ENCODE results near the gene PTPN3.

PTPN3 gene

GRCh38 chr9:109497226-109498153, 617 bp downstream of the PTPN3 start:
- FAIRE-seq (no peak), DNase-seq (ENCODE audit: insufficient read length, low spot score) (peak; percentile 84)
- TF ChIP-seq POLR2A (IDR thresholded peaks at IDR 0.05; ENCODE audit: low read depth, low read length), result no peak

GRCh38 chr9:109496841-109497225, 1.3 kb downstream of the PTPN3 start:
- DNase-seq (ENCODE audit: insufficient read length, low spot score) (no peak), FAIRE-seq (no peak)
- TF ChIP-seq POLR2A (IDR thresholded peaks at IDR 0.05; ENCODE audit: low read depth, low read length), result no peak

DNA sequence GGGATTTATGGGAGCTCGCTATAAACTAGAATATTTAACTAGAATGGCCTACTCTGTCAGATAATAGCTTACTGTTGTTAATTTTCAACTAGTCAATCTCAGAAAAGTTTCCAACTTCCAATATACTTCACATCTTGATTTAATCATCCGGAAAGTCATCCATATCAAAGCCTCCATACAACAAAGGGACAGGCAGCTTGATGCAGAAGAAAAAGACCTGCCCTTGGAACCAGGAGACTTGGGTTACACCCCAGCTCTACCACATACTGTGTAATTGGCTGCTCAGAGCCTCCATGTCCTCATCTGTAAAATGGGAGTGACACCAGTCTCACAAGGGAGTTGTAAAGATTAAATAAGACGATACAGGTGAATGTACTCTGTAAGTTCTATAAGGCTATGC, 1.9 kb downstream of the PTPN3 start:
- FAIRE-seq (no peak), DNase-seq (ENCODE audit: insufficient read length, low spot score) (no peak)
- TF ChIP-seq POLR2A (IDR thresholded peaks at IDR 0.05; ENCODE audit: low read depth, low read length), result no peak

DNA sequence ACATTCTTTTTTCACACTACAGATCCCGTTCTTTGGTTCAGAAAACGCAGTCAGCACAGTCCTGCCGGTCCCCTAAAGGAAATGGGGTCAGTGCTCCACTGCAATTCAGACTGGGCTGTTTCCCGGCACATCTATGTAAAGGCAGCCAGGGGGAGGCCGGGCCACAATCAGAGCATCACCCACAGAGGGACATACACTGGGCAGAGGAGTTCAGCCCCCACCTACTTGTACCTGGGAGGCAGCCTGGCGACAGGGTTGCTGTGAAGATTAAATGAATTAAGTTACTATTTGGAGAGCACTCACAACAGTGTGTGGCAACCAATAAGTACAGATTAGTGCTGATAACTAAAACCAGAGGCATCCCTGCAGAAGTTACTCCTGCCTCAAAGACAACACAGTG, 4.5 kb downstream of the PTPN3 start:
- DNase-seq (ENCODE audit: insufficient read length, low spot score) (no peak), FAIRE-seq (no peak)
- no peak for TF ChIP-seq POLR2A (IDR thresholded peaks at IDR 0.05; ENCODE audit: low read depth, low read length)

DNA sequence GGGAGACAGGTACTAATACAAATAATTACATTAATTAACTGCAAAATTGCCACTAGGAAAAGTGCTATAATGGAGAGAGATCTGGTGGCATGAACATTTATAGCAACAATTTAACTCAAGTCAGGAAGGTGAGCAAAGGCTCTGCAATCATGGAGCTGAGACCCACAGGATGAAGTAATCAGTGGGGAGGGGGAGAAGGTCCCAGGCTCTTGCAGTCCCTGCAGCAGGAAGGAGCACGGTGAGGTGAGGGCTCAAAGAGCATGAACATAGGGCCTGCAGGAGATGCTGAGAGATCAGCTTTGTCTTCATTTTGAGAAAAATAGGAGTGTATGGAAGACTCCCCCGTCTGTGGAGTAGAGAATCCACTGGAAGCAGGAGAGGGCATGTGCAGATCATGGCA, 6.5 kb downstream of the PTPN3 start:
- TF ChIP-seq POLR2A (IDR thresholded peaks at IDR 0.05; ENCODE audit: low read depth, low read length), result no peak
- FAIRE-seq (no peak), DNase-seq (ENCODE audit: insufficient read length, low spot score) (no peak)

DNA sequence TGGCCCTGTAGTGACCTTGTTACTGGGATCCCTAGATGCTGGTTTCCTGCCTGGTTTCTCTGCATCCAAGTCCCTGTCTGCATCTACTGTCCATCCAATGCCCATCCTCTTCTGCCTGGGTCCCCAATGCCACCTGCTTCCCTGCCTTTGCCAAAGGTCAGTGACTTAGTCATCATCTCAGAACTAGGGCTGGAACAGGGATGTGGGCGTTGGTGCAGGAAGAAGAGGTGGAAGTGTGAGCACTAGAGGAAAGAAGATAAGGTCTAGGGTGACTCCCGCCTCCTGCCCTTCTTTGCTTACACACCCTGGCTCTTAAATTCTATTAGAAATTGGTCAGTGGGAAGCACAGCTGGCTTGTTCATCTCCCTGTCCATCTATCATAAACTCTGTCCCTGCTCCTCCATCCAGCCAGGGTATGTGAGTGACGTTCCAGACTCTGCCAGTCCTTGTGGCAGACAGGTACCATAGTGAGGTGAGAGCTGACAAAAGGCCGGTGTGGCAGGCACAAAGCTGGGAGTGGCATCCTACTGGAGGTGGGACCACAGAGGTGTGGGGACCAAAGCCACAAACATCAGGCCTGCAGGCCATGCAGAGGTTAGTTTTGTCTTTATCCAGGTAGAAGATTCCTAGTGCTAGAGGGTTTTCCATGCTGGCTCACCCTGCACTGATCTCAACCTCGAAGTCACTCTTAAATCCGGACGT, 9.2 kb downstream of the PTPN3 start:
- DNase-seq (ENCODE audit: insufficient read length, low spot score), result no peak
- no peak for FAIRE-seq
- TF ChIP-seq POLR2A (IDR thresholded peaks at IDR 0.05; ENCODE audit: low read depth, low read length), result no peak

DNA sequence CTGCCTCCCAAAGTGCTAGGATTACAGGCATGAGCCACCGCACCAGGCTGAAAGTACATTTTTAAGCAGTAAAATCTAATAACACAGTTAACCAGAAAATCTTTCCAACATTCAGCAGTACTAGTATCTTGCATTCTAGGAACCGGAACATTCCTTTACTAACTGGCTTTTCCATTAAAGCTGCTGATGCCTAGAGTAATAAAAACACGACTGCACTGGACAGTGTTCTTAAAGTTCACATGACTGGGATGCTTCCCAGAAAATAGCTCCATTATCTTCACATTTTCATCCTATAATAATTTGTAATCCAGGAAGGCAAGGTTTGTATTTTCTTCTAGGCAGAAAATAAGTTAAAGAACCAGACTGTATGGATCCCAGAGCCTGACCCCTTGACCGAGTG, 9.8 kb downstream of the PTPN3 start:
- FAIRE-seq (no peak), DNase-seq (ENCODE audit: insufficient read length, low spot score) (no peak)
- no peak for TF ChIP-seq POLR2A (IDR thresholded peaks at IDR 0.05; ENCODE audit: low read depth, low read length)

DNA sequence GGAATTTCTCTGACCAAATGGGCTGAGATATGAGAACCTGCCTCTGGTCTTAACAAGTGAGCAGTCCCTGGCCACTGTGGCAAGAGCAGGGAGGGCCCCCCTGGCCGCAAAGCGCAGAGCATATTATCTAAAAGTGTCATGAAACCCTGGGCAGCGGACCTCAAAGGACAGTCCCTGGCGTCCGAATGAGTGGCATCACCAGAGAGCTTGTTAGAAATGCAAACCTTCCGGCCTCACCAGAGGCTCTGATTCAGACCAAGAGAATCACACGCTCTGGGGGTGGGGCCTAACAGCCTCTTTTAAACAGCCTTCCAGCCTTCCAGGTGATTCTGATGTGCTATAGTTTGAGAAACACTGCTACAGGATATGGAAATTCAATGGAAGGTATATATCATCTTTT, 10.9 kb downstream of the PTPN3 start:
- FAIRE-seq (no peak), DNase-seq (ENCODE audit: insufficient read length, low spot score) (no peak)
- TF ChIP-seq POLR2A (IDR thresholded peaks at IDR 0.05; ENCODE audit: low read depth, low read length), result no peak

DNA sequence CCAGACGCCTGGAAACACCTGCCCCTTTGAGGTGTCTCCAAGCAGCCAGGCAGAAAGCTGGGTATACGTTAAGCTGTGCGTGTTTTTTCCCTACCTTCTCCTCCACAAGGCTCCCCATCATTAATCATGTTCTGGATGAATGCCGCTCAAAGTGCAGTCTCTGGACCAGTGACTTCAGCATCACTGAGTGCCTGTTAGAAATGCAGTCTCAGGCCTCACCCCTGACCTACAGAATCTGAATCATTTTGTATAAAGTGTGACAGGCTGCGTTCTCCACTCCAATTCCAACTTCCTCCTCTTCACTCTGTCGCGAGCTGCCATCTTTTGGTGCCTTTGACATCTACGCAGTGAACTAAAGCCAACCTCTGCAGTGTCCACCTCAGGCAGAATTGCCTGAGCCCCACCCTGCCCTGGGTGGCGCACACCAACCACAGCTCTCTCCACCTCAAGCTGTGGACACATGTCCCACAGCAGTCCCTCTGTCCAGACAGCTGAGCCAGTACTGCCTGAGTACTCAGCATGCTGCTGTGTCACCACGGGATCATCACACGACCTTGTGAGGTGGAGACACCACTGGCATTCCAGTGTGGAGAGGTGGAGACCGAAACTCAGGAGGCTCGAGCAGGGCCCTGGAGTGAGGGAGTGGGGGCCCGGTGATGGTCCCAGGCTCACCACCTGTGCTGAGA, 14.2 kb downstream of the PTPN3 start:
- no peak for DNase-seq (ENCODE audit: insufficient read length, low spot score)
- TF ChIP-seq POLR2A (IDR thresholded peaks at IDR 0.05; ENCODE audit: low read depth, low read length), result no peak
- no peak for FAIRE-seq

DNA sequence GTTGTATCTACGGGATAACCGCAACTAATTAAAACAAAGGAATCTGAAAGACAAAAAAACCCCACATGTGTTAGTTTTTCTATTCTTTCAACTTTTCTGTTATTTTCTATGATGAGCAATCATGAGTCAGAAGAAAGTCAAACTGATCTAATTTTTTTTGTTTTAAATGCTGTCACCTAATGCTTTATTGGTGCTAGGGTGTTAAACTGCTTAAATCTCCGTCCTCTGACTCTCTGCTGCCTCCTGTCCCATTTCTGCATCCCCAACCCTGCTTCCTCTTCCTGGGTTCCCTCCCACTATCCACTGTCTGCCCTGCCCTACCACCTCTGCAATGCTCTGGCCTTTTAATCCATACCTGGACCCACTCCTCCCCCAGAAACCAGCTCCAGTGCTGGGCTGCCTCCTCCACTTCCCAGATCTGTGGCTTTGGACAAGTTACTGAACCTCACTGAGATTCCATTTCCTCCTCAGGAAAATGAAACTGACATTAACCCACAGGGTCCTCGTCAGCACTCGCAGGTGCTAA, 15.7 kb downstream of the PTPN3 start:
- TF ChIP-seq POLR2A (IDR thresholded peaks at IDR 0.05; ENCODE audit: low read depth, low read length), result no peak
- FAIRE-seq, result no peak
- no peak for DNase-seq (ENCODE audit: insufficient read length, low spot score)

DNA sequence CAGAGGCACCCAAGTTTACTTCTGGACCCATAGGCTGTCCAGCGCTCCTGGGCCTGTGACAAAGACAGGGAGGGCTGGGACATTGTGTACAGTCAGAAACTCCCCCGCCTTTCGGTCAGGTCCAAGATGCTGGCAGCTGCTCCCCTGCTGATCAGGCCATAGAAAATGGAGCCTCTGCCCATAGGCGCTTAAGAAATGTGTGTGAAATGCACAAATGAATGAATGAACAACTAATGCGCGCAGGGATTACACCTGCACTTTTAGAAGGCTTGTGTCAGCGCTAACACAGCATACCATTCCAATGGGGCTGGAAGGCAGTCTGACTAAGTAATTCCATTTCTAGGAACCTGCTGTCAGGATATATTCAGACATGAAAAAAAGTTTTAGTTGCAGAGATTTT, 16.3 kb downstream of the PTPN3 start:
- no peak for TF ChIP-seq POLR2A (IDR thresholded peaks at IDR 0.05; ENCODE audit: low read depth, low read length)
- DNase-seq (ENCODE audit: insufficient read length, low spot score) (no peak), FAIRE-seq (no peak)

GRCh38 chr9:109479822-109480221, 18.3 kb downstream of the PTPN3 start:
- FAIRE-seq, result no peak
- TF ChIP-seq POLR2A (IDR thresholded peaks at IDR 0.05; ENCODE audit: low read depth, low read length), result no peak
- no peak for DNase-seq (ENCODE audit: insufficient read length, low spot score)

DNA sequence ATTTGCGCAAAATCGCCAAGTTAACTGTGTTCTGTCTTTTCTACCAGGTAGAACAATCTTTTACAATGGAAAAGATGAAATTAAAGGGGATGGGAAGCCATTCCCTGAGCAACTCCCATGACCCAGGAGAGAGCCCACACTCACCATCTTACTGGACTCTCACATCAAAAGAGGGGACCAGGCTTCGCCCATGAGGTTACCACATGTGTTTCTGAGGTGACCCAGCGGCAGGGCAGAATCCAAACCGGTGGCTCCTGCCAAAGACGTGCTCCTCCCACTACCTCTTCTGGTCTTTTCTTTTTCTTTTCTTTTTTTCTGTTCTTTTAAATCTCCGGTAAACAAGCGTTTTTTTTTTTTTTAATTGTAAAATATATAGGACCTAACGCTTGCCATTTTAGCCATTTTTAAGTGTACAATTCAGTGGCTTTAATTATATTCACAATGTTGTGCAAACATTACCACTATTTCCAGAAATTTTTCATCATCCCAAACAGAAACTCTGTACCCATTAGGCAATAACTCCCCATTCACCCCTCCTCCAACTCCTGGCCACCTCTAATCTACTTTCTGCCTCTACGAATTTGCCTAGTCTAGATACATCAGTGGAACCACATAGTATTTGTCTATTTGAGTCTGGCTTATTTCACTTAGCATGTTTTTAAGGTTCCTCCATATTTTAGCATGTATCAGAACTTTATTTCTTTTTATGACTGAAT, 19.3 kb downstream of the PTPN3 start:
- DNase-seq (ENCODE audit: insufficient read length, low spot score), result no peak
- no peak for FAIRE-seq
- no peak for TF ChIP-seq POLR2A (IDR thresholded peaks at IDR 0.05; ENCODE audit: low read depth, low read length)

All from H54 (cell line).